Activated CD4-positive, alpha-beta T cell treated with anti-CD3 and anti-CD28 coated beads, Interleukin-2, amount 50 U/mL, for 48 hours (primary cell): ENCODE results near the gene GRK2.
A peak's percentile ranks its signal among the peaks of the same experiment; 100 is the strongest.
"Not testable (repeated sequence)": the region's sequence is repeated elsewhere in the genome, so short reads cannot be mapped to it uniquely, and the experiment has no call there.

Source experiments
- DNase-seq, 2 experiments: peaks; one replicate each; pipeline ENCODE4 v3.0.0-alpha.2; 2020

GRK2 gene

GRCh38 chr11:67316882-67317204 is 50.6 kb downstream of the GRK2 start:
- no peak for DNase-seq

- peak; percentile 99 for DNase-seq
Observed at GRCh38 chr11:67317205-67317887, 51.1 kb downstream of the GRK2 start.

GRCh38 chr11:67317888-67318555 is 51.7 kb downstream of the GRK2 start:
- DNase-seq, result no peak

- not testable (repeated sequence) for DNase-seq
Observed at GRCh38 chr11:67318876-67319275, 52.6 kb downstream of the GRK2 start.

GRCh38 chr11:67320011-67320410 is 53.7 kb downstream of the GRK2 start:
- DNase-seq, result no peak

- no peak for DNase-seq
Observed at GRCh38 chr11:67320691-67321090, 54.4 kb downstream of the GRK2 start.

GRCh38 chr11:67321313-67321871 is 55.1 kb downstream of the GRK2 start:
- DNase-seq, result no peak

- DNase-seq, result no peak
Observed at GRCh38 chr11:67322049-67322448, 55.8 kb downstream of the GRK2 start.

GRCh38 chr11:67323526-67323925 is 57.3 kb downstream of the GRK2 start:
- DNase-seq, result no peak

- DNase-seq, result no peak
Observed at GRCh38 chr11:67332081-67332691, 65.9 kb downstream of the GRK2 start.
